K562 (cell line): ENCODE data around the gene CFAP70. TPM values are rescaled to one million over a fixed set of nuclear protein-coding genes. Genes with fewer than 3 reads are reported as not detected.
A peak's percentile ranks its signal among the peaks of the same experiment; 100 is the strongest.

ENCODE experiments used
- CC2D1A ChIP-seq: fragments of 450-650 bp; IDR thresholded peaks from 2 replicates; pipeline ENCODE4 v1.6.1; 2017; ENCODE audit warnings: mild to moderate bottlenecking
- DMBX1 ChIP-seq: fragments of 250-450 bp; sonication (Bioruptor Pico); IDR thresholded peaks from 2 replicates; pipeline ENCODE4 v1.8.0; 2022; ENCODE audit warnings: inconsistent platforms, mild to moderate bottlenecking, moderate library complexity, borderline replicate concordance
- ELK3 ChIP-seq: fragments of 450-650 bp; formaldehyde crosslinking; IDR thresholded peaks from 2 replicates; pipeline ENCODE4 v1.4.0; 2020; ENCODE audit warnings: mild to moderate bottlenecking
- GATAD2B ChIP-seq: fragments of 450-650 bp; IDR thresholded peaks from 2 replicates; pipeline ENCODE4 v1.6.1; 2017; ENCODE audit warnings: mild to moderate bottlenecking, borderline replicate concordance
- ILF3 ChIP-seq: fragments of 450-650 bp; IDR thresholded peaks from 2 replicates; pipeline ENCODE4 v1.6.1; 2018; ENCODE audit warnings: antibody characterized with exemption, mild to moderate bottlenecking, moderate library complexity, borderline replicate concordance
- PRDM10 ChIP-seq: fragments of 450-650 bp; IDR thresholded peaks from 2 replicates; pipeline ENCODE4 v1.6.1; 2018; ENCODE audit not compliant: partially characterized antibody
- TEAD1 ChIP-seq, 2 experiments: fragments of 450-650 bp in 1 of 2; sonication (generic) in 1 of 2; formaldehyde crosslinking; IDR thresholded peaks; 2 replicates each; pipeline versions ENCODE4 v1.4.0 to v1.8.0; 2020 to 2022; ENCODE audit warnings: mild to moderate bottlenecking in 2 of 2, missing genetic modification reagents in 1 of 2
- TRIM25 ChIP-seq: fragments of 450-650 bp; IDR thresholded peaks from 2 replicates; pipeline ENCODE4 v1.7.0; 2016; ENCODE audit warnings: borderline replicate concordance
- TRIM28 ChIP-seq: fragments of 450-650 bp; IDR thresholded peaks from 2 replicates; pipeline ENCODE4 v1.6.1; 2017
- ZBTB26 ChIP-seq: fragments of 450-650 bp; formaldehyde crosslinking; IDR thresholded peaks from 2 replicates; pipeline ENCODE4 v1.4.0; 2022; ENCODE audit warnings: missing genetic modification characterization
- ZBTB43 ChIP-seq: sonication (generic); formaldehyde crosslinking; IDR thresholded peaks from 2 replicates; pipeline ENCODE4 v1.8.0; 2023; ENCODE audit warnings: mild to moderate bottlenecking, missing genetic modification reagents
- ZNF175 ChIP-seq: fragments of 200-800 bp; sonication (Bioruptor generic); IDR thresholded peaks from 2 replicates; pipeline ENCODE4 v1.6.1; 2016; ENCODE audit warnings: low read depth, mild to moderate bottlenecking, missing genetic modification characterization, missing compliant biosample characterization
- ZNF197 ChIP-seq: fragments of 200-800 bp; sonication (Bioruptor generic); IDR thresholded peaks from 2 replicates; pipeline ENCODE4 v1.6.1; 2016; ENCODE audit warnings: low read depth, missing genetic modification characterization, missing compliant biosample characterization
- ZNF354B ChIP-seq: fragments of 250-450 bp; sonication (Bioruptor Pico); IDR thresholded peaks from 2 replicates; pipeline ENCODE4 v1.4.0; 2020
- ZNF740 ChIP-seq, 3 experiments: fragments of 200-800 bp in 1 of 3; sonication (Bioruptor generic) in 1 of 3; sonication (generic) in 1 of 3; formaldehyde crosslinking in 1 of 3; IDR thresholded peaks; 2 replicates each; pipeline versions ENCODE4 v1.6.1 to v1.8.0; 2016 to 2022; ENCODE audit warnings: mild to moderate bottlenecking in 2 of 3, missing compliant biosample characterization in 2 of 3, missing genetic modification characterization in 2 of 3, missing genetic modification reagents in 1 of 3
- ZNF764 ChIP-seq: fragments of 250-450 bp; sonication (Bioruptor Pico); IDR thresholded peaks from 2 replicates; pipeline ENCODE4 v1.4.0; 2020; ENCODE audit warnings: low read depth, mild to moderate bottlenecking, moderate library complexity
- polyA plus RNA-seq, 8 experiments: library from polyadenylated mRNA; depleted of rRNA in 4 of 8; stranded (reverse) in 5 of 8; unstranded in 3 of 8; fragments of >200 nt; fragmentation: Nextera tagmentation in 2 of 8; fragmentation: Illumina TruSeq in 1 of 8; extraction: Ambion mirVana in 2 of 8; extraction: Trizol in 1 of 8; gene quantifications; 2 replicates each; pipeline versions ENCODE4 v1.2.1 to v1.2.3, GENCODE V29; 2011 to 2014; ENCODE audit warnings: inconsistent platforms in 1 of 8, missing spikeins in 1 of 8
- total RNA-seq, 7 experiments: library from RNA; depleted of rRNA in 6 of 7; stranded (reverse); fragments of >200 nt in 6 of 7; fragmentation: Illumina TruSeq in 2 of 7; extraction: Trizol in 2 of 7; gene quantifications; 2 replicates each; pipeline versions ENCODE4 v1.2.1 to v1.2.3, GENCODE V29; 2011 to 2021; ENCODE audit warnings: low replicate concordance in 1 of 7

The CFAP70 gene
- total and polyA plus RNA-seq, 9 of the 15 experiments (the other 6 are each of a cell fraction or from before 2014, with no cell fraction given), result 0.27 to 1.6 (median 0.86) TPM

GRCh38 chr10:73261362-73261995 is 97.2 kb downstream of the CFAP70 start (continued):
- TF ChIP-seq TRIM25, result no peak
- peak; percentile 59 for TF ChIP-seq ZNF175 (CRISPR knock-in tag)
- no peak for TF ChIP-seq ZNF197 (CRISPR knock-in tag)
- no peak for TF ChIP-seq ZBTB43 (CRISPR knock-in tag)
- TF ChIP-seq ELK3, result no peak
- no peak for TF ChIP-seq ZNF354B (CRISPR knock-in tag)
- TF ChIP-seq ILF3, result no peak
- TF ChIP-seq TRIM28, result no peak
- no peak for TF ChIP-seq ZNF764 (CRISPR knock-in tag)
- TF ChIP-seq GATAD2B, result no peak
- TF ChIP-seq ZBTB26 (CRISPR knock-in tag), result no peak
- 0 out of 2 replicates have a peak, but pooled peaks have one; percentile 56 for TF ChIP-seq CC2D1A
- TF ChIP-seq DMBX1, result peak; percentile 78; the same call in 1 of the 2 replicates
- no peak for TF ChIP-seq ZNF740 (CRISPR knock-in tag; IDR thresholded peaks at IDR 0.05)
- 0 out of 4 replicates have a peak, but pooled peaks of 1 of the 2 experiments have one; percentile 34 for TF ChIP-seq ZNF740 (tag; IDR thresholded peaks at IDR 0.05)
- TF ChIP-seq PRDM10, result peak; percentile 20
- TF ChIP-seq TEAD1 (CRISPR knock-in tag; IDR thresholded peaks at IDR 0.05), result peak in 1 of 2 experiments; percentile 48; a peak in 1 of 4 replicates
